ENCODE data around the gene KTI12. TPM values are rescaled to one million over a fixed set of nuclear protein-coding genes. Genes with fewer than 3 reads are reported as not detected.

KTI12 gene
- polyA plus RNA-seq, 2 of the 4 experiments (the other 2 are of a cell fraction): 11.8 to 12.0 TPM

GRCh38 chr1:52059888-52060287 lies 26.3 kb upstream of the KTI12 start:
- peaks cover 25% of the 10 kb centered on the region for H3K4me1 ChIP-seq
- no peak for FAIRE-seq
- 95% methylated on average over 1 of the region's 1 CpG for WGBS (ENCODE audit: missing lambda C conversion rate)
- H3K4me3 ChIP-seq: no peak overlapping the region
- no peak overlapping the region for H3K27ac ChIP-seq
- H3K4me2 ChIP-seq: peak overlapping the region; percentile 91
- no peak for DNase-seq (ENCODE audit: low read depth in 1 of 2, low spot score in 1 of 2)
- ChIA-PET POLR2A (no interaction called here), CTCF (no interaction called here)
- TF ChIP-seq MAZ (IDR thresholded peaks at IDR 0.05; ENCODE audit: borderline replicate concordance, low read depth, low read length) (no peak), EP300 (IDR thresholded peaks at IDR 0.05) (no peak), SMC3 (IDR thresholded peaks at IDR 0.05) (no peak), CBX8 (IDR thresholded peaks at IDR 0.05) (no peak), NR3C1 (IDR thresholded peaks at IDR 0.05) (no peak), FOSB (CRISPR knock-in tag; IDR thresholded peaks at IDR 0.05) (no peak), CHD4 (IDR thresholded peaks at IDR 0.05; ENCODE audit: borderline replicate concordance) (no peak), MAX (IDR thresholded peaks at IDR 0.05) (no peak), HMGXB4 (CRISPR knock-in tag; IDR thresholded peaks at IDR 0.05; ENCODE audit: borderline replicate concordance) (no peak), CEBPB (IDR thresholded peaks at IDR 0.05) (no peak), REST (IDR thresholded peaks at IDR 0.05) (no peak), RCOR1 (IDR thresholded peaks at IDR 0.05; ENCODE audit: low read depth, low read length) (no peak), HOXA7 (CRISPR knock-in tag; IDR thresholded peaks at IDR 0.05) (no peak), SREBF2 (IDR thresholded peaks at IDR 0.05) (no peak), CBX2 (IDR thresholded peaks at IDR 0.05; ENCODE audit: borderline replicate concordance, low read depth) (no peak)
- no peaks in the 10 kb centered on the region for H3K9me3 ChIP-seq
- ATAC-seq: no peak

- Histone ChIP-seq H3K27ac (no peak overlapping the region), H3K4me2 (peak overlapping the region; percentile 91), H3K9me3 (no peaks in the 10 kb centered on the region), H3K4me1 (peaks cover 25% of the 10 kb centered on the region), H3K4me3 (no peak overlapping the region)
- DNase-seq (ENCODE audit: low read depth in 1 of 2, low spot score in 1 of 2) (peak in 1 of 2 experiments; percentile 10), ATAC-seq (no peak), FAIRE-seq (no peak)
- POLR2A ChIA-PET: no interaction called here
- CTCF ChIA-PET: interaction anchor here (0.6 kb wide), 1 partner anchor 8 kb away, joined by 3 read pairs; no protein-coding TSS in a partner anchor
- no peak for TF ChIP-seq USF2 (IDR thresholded peaks at IDR 0.05)
- no peak for TF ChIP-seq MAZ (IDR thresholded peaks at IDR 0.05; ENCODE audit: borderline replicate concordance, low read depth, low read length)
- no peak for TF ChIP-seq MAX (IDR thresholded peaks at IDR 0.05)
- no peak for TF ChIP-seq ESRRA (IDR thresholded peaks at IDR 0.05; ENCODE audit: borderline replicate concordance, low read length)
- no peak for TF ChIP-seq EHF (CRISPR knock-in tag; IDR thresholded peaks at IDR 0.05)
- TF ChIP-seq HMGXB4 (CRISPR knock-in tag; IDR thresholded peaks at IDR 0.05; ENCODE audit: borderline replicate concordance): no peak
- TF ChIP-seq CHD2 (IDR thresholded peaks at IDR 0.05; ENCODE audit: low read length, partially characterized antibody): no peak
- no peak for TF ChIP-seq NR3C1 (IDR thresholded peaks at IDR 0.05)
- no peak for TF ChIP-seq ATOH8 (CRISPR knock-in tag; IDR thresholded peaks at IDR 0.05; ENCODE audit: low read depth)
- TF ChIP-seq RAD21 (conservative IDR thresholded peaks at IDR 0.05 in 1 of 2, IDR thresholded peaks at IDR 0.05 in 1 of 2): no peak
- no peak for TF ChIP-seq RFX5 (IDR thresholded peaks at IDR 0.05)
- no peak for TF ChIP-seq RCOR1 (IDR thresholded peaks at IDR 0.05; ENCODE audit: low read depth, low read length)
- TF ChIP-seq MAFK (IDR thresholded peaks at IDR 0.05; ENCODE audit: partially characterized antibody): no peak
- no peak for TF ChIP-seq JUN (IDR thresholded peaks at IDR 0.05)
- TF ChIP-seq KDM5A (IDR thresholded peaks at IDR 0.05): no peak
- no peak for TF ChIP-seq RARB (CRISPR knock-in tag; IDR thresholded peaks at IDR 0.05)
- no peak for TF ChIP-seq ZNF302 (CRISPR knock-in tag; IDR thresholded peaks at IDR 0.05)
- TF ChIP-seq TP53 (CRISPR knock-in tag; IDR thresholded peaks at IDR 0.05): no peak
Observed at GRCh38 chr1:52059321-52059720, 25.7 kb upstream of the KTI12 start.

Data from A549 (cell line).